Loucy (cell line): Measurements from ENCODE around the gene MOCOS.

ENCODE experiments used
- H2AFZ ChIP-seq: fragments of 200-600 bp; sonication (generic); 2 replicates; pipeline ENCODE4 v1.6.0; 2016; ENCODE audit warnings: antibody characterized with exemption, mild to moderate bottlenecking, low read length, moderate library complexity
- H3F3A ChIP-seq: fragments of 200-600 bp; 2 replicates; pipeline ENCODE4 v1.6.0; 2016; ENCODE audit warnings: antibody characterized with exemption, low read depth, mild to moderate bottlenecking
- H3K27me3 ChIP-seq: fragments of 200-600 bp; sonication (generic); 2 replicates; pipeline ENCODE4 v1.6.1; 2014; ENCODE audit warnings: low read length, mild to moderate bottlenecking; ENCODE audit not compliant: insufficient read depth, poor library complexity, severe bottlenecking
- H3K36me3 ChIP-seq: fragments of 200-600 bp; sonication (generic); 2 replicates; pipeline ENCODE4 v1.6.1; 2016; ENCODE audit warnings: low read length; ENCODE audit not compliant: insufficient read depth
- H3K4me1 ChIP-seq: fragments of 200-600 bp; sonication (generic); 2 replicates; pipeline ENCODE4 v1.5.1; 2014; ENCODE audit warnings: low read length, mild to moderate bottlenecking; ENCODE audit not compliant: insufficient read depth, poor library complexity, severe bottlenecking
- H3K4me2 ChIP-seq: fragments of 200-600 bp; sonication (generic); 2 replicates; pipeline ENCODE4 v1.6.0; 2014; ENCODE audit warnings: antibody characterized with exemption, low read length, low read depth, mild to moderate bottlenecking; ENCODE audit not compliant: poor library complexity, severe bottlenecking
- H3K4me3 ChIP-seq: fragments of 200-600 bp; sonication (generic); 2 replicates; pipeline ENCODE4 v1.5.1; 2014; ENCODE audit warnings: low read length, mild to moderate bottlenecking, mixed read lengths; ENCODE audit not compliant: poor library complexity, severe bottlenecking
- H3K79me2 ChIP-seq: fragments of 200-600 bp; sonication (generic); 2 replicates; pipeline ENCODE4 v1.6.1; 2014; ENCODE audit warnings: low read length; ENCODE audit not compliant: insufficient read depth
- H3K9ac ChIP-seq: fragments of 200-600 bp; sonication (generic); 2 replicates; pipeline ENCODE4 v1.6.0; 2014; ENCODE audit warnings: mild to moderate bottlenecking, low read depth, low read length, moderate library complexity; ENCODE audit not compliant: poor library complexity, severe bottlenecking
- H3K9me2 ChIP-seq: fragments of 200-600 bp; sonication (generic); replicated peaks from 2 replicates; pipeline ENCODE4 v1.6.1; 2016; ENCODE audit warnings: low read depth, low read length, mixed read lengths
- H3K9me3 ChIP-seq: fragments of 200-600 bp; sonication (generic); 2 replicates; pipeline ENCODE4 v1.6.1; 2014; ENCODE audit warnings: mild to moderate bottlenecking, antibody characterized with exemption, low read length, low read depth; ENCODE audit not compliant: insufficient read depth
- H4K20me1 ChIP-seq: fragments of 200-600 bp; sonication (generic); 2 replicates; pipeline ENCODE4 v1.6.0; 2014; ENCODE audit warnings: antibody characterized with exemption, low read length, mild to moderate bottlenecking; ENCODE audit not compliant: insufficient read depth, poor library complexity, severe bottlenecking
- EZH2phosphoT487 ChIP-seq: fragments of 200-600 bp; IDR thresholded peaks from 2 replicates; pipeline ENCODE4 v1.6.1; 2018; ENCODE audit warnings: antibody characterized with exemption, mild to moderate bottlenecking, moderate library complexity, borderline replicate concordance
- TF ChIP-seq, protein P1 (sequence below): fragments of 200-600 bp; sonication (generic); conservative IDR thresholded peaks from 2 replicates; pipeline ENCODE4 v1.5.1; 2014; ENCODE audit warnings: mild to moderate bottlenecking, antibody characterized with exemption, low read length

The MOCOS gene

GRCh38 chr18:36304723-36305122 is 117.4 kb downstream of the MOCOS start:
- no peak overlapping the region for H3K9ac ChIP-seq
- no peak overlapping the region for H3K4me3 ChIP-seq
- no peaks in the 10 kb centered on the region for H3K36me3 ChIP-seq
- no peaks in the 10 kb centered on the region for H4K20me1 ChIP-seq
- no peaks in the 10 kb centered on the region for H3K79me2 ChIP-seq
- H3K4me1 ChIP-seq: no peaks in the 10 kb centered on the region
- no peaks in the 10 kb centered on the region for H3F3A ChIP-seq
- no peak overlapping the region for H3K4me2 ChIP-seq
- no peaks in the 10 kb centered on the region for H3K27me3 ChIP-seq
- TF ChIP-seq, protein P1, sequence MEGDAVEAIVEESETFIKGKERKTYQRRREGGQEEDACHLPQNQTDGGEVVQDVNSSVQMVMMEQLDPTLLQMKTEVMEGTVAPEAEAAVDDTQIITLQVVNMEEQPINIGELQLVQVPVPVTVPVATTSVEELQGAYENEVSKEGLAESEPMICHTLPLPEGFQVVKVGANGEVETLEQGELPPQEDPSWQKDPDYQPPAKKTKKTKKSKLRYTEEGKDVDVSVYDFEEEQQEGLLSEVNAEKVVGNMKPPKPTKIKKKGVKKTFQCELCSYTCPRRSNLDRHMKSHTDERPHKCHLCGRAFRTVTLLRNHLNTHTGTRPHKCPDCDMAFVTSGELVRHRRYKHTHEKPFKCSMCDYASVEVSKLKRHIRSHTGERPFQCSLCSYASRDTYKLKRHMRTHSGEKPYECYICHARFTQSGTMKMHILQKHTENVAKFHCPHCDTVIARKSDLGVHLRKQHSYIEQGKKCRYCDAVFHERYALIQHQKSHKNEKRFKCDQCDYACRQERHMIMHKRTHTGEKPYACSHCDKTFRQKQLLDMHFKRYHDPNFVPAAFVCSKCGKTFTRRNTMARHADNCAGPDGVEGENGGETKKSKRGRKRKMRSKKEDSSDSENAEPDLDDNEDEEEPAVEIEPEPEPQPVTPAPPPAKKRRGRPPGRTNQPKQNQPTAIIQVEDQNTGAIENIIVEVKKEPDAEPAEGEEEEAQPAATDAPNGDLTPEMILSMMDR: no peak
- H2AFZ ChIP-seq: no peak overlapping the region
- no peaks in the 10 kb centered on the region for H3K9me2 ChIP-seq
- no peaks in the 10 kb centered on the region for H3K9me3 ChIP-seq

DNA sequence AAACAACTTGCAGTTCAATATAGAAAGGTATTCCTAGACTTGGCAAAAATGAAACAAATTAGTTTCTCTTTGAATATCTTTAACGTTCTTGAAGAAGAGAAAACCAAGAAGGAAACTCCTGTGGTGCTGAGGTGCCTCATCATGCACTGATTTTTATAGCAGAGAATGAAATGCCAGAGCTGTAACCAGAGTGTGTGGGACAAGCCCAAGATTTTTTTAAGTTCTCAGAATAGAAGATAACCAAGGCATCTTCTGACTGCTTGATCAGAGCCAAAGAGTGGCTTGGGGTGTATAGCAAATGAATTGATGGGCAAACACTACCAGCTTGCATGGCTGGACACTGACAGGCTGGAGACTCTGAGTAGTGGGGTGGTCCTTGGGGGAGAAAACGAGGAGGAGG is 118.1 kb downstream of the MOCOS start:
- Histone ChIP-seq H3K4me1 (no peaks in the 10 kb centered on the region), H3K4me3 (no peak overlapping the region), H3K79me2 (no peaks in the 10 kb centered on the region), H3K9me3 (no peaks in the 10 kb centered on the region), H4K20me1 (no peaks in the 10 kb centered on the region), H3K9ac (no peak overlapping the region), H3K9me2 (no peaks in the 10 kb centered on the region), H3K4me2 (no peak overlapping the region), H3K27me3 (no peaks in the 10 kb centered on the region), H3K36me3 (no peaks in the 10 kb centered on the region), H3F3A (no peaks in the 10 kb centered on the region), H2AFZ (no peak overlapping the region)
- TF ChIP-seq, protein P1: no peak
- no peak for TF ChIP-seq EZH2phosphoT487

DNA sequence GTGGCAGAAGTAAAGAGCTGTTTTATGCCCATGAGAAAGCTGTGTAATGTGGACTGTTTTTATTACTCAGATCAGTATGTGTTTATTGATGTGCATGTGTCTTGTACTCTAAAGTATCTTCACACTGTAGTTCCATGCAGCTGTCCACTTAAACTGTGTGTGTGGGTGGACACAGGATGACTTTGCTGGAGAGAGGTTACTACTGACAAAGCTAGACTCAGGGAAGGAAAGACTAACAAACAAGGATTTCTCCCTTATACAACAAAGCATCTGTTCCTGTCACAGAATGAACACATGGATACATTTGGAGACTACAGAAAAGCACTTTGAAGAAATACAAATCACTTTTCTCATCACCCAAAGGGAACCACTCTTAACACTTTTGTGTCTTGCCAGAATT is 120.2 kb downstream of the MOCOS start:
- Histone ChIP-seq H3K9ac (no peak overlapping the region), H3K9me3 (no peaks in the 10 kb centered on the region), H3K9me2 (no peaks in the 10 kb centered on the region), H3F3A (no peaks in the 10 kb centered on the region), H3K4me3 (no peak overlapping the region), H3K36me3 (no peaks in the 10 kb centered on the region), H3K4me2 (no peak overlapping the region), H4K20me1 (no peaks in the 10 kb centered on the region), H3K27me3 (no peaks in the 10 kb centered on the region), H3K79me2 (no peaks in the 10 kb centered on the region), H3K4me1 (no peaks in the 10 kb centered on the region), H2AFZ (no peak overlapping the region)
- TF ChIP-seq, protein P1: no peak
- no peak for TF ChIP-seq EZH2phosphoT487
